HG03342 (cell line): ENCODE measurements around the gene RIIAD1.

ENCODE experiments used
- ATAC-seq: cut with Tn5 transposase; IDR thresholded peaks from one replicate; pipeline ENCODE4 v1.9.1; 2021; ENCODE audit warnings: mild to moderate bottlenecking, moderate library complexity; ENCODE audit not compliant: unreplicated experiment

The RIIAD1 gene

DNA sequence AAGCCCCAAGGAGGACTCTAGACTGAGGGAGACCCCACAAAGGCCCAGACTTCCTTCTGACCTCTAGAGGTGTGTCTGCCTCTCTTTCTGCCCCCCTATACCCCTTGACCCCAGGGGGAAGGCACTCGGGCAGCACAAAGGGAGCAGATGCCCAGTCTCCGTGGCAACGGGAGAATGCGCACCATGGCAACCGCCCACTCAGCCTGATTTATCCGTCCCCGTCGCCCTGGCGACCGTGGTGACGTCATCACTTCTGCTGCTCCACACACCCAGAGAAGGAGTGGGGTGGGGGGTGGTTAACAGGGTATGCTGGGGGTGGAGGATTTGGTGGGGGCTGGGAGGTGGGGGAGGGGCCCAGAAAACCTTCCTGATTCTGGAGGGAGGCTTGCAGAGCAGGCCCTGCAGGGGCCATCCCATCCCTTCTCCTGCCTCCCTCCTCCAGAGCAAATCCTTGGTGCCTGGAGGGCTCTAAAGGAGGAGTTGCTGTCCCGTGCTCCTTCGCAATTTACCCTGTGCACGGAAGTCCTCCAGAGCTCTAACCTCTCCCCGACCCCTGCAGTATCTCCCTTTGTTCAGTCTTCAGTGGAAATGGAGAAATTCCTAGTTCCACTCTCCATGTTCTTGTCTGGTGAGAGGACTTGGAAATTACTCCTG, 11.0 kb upstream of the RIIAD1 start:
- ATAC-seq: no peak

DNA sequence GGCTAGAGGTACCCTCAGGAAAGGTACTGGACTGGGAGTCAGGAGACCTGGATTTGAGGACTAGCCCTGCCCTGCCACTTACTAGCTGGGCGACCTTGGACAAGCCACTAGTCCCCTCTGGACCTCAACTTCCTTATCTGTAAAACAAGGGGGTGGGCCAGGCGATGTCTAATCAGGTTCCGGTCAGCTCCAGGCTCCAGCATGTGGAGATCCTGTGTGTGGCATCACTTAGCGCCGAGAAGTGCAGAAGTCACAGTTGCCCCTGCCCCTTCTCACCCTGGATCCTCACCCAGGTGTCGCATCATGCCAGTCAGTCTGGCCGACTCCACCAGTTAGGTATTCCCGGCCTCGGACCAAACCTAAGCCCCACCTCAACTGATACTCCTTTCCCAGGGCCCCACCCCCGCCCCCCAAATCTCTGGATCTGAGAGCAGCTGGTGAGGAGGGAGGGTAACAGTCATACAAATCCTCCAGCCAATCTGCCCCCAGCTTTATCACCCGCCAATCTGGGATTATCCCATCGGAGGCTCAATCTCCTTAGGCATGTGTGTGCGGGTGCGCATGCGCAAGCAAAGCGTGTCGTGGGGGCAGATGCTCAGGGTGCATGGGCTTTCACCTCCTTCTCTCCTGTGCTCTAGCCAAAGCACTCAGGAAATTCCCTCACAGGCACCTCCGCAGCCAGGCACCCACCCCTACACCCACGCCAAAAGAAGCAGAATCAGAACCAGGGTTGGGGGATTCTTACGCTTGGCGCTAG, 10.1 kb upstream of the RIIAD1 start:
- no peak for ATAC-seq

DNA sequence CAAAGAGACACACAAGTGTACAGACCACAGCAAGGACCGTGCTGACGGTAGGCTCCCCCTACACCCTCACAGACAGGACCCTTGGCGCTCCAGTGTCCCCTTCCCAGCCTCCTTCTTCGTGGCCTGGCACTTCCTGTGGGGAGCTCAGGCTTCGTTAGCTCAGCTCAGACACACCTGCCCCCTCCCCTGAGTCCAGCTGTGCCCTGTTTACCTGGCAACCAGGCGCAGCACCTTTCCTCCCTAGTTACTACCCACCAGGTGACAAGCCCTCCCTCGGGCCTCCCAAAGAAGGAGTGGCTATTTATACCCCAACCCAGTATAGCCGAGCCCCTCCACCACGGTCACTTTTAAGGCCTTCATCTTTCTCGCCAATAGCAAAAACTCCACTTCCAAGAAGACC, 9.4 kb upstream of the RIIAD1 start:
- ATAC-seq: no peak

DNA sequence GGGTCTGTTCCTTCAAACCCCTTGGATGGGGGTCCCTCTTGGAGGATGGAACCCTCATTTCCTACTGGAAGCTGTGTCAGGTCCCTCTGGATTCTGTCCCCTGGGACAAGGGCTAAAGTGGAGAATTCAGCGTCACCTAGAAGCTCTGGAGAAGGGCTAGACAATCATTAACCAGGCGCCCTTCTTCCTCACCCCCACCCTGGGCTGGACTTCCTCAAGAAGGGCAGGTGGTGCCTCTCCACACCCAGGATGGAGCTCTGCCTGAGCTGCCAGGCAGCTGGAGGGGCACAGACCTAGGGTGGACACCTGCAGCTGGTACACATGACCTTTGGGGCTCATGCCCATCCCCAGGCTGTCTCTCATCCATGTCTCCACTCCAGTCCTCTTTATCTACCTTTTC, 8.3 kb upstream of the RIIAD1 start:
- no peak for ATAC-seq

DNA sequence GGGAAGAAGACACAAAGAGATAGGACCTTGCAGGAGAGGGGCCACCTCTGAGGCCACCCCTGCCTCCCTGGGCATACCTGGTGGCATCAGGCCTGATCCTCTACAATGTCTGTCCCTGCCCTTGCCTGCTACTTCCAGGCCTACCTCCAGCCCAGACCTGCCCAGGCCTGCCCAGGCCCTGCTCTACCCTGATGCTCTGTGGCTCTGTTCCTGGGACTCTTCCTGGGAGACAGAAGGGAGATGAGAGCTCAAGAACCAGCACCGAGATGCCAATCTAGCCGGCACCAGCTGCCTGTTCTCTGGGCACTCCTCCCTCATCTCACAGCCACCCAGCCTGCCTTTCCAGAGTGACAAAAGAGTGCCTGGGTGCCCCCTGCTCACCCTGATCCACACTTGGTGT, 7.4 kb upstream of the RIIAD1 start:
- ATAC-seq: no peak

DNA sequence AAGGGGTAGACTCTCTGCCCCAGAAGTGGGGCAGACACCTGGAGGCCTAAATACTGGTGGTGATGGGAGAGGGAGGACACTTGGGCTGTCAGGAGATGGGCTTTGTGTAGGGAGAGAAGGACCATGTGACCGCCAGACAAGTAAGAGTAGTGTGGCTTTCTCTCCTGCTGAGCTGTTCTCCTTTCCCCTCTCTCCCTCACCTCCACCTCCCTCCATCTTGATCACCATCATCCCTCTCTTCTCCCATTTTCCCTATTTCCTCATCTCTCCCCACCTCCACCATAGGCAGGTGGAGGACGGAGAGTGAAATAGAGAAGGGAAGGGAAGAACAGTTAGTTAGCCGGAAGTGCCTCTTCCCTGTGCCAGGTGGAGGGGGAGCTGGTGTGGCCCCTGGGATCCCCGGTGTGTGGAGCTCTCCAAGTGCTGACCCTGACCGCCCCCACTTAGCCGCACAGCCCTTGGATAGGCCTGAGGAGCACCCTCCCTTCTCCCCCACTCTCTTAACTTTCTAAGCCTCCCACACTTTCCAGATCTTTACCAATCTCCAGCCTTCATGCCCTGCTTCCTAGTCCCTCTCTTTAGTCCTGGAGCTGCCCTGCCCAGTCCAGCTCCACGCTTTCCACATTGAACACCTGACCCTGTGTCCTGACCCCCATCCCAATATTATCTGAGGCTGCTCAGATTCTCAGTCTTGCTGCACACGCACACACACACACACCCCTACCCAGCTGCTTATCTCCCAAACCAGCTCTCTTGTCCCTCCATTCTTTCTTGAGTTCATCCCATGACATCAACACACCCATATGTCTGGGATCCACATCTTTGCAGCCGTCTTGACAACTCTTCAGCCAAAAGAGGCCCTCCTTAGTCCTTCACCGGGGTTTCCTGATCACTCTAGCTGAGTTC, 6.2 kb upstream of the RIIAD1 start:
- no peak for ATAC-seq

DNA sequence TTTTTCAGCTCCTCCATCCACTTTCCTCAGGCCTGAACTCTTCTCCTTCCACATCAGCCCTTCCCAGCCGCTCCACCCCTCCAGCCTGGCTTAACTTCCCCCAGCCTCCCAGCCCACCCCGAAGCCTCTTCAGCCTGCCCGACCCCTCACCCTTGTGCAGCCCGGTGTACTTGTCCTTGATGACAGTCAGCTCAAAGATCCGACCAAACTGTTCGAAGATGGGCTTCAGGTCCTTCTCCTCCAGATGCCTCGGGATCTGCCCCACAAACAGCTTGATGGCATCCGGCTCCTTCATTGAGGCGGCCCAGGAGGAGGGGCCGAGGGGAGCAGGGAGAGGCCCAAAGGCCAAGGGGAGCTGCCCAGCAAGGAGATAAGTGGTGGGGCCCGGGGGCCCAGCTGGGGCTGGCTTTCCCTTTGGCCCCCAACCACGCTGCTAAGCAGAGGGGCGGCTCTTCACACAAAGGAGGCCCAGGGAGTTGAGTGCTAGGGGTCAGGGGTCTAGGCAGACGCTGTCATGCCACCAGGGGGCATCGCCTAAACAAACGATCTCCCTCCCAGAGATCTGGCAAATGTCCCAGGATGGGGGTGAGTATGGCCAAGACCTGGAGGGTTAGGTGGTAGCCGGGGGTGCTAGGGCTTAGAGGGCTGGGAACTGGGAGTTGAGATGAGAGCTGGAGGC, 5.5 kb upstream of the RIIAD1 start:
- no peak for ATAC-seq

DNA sequence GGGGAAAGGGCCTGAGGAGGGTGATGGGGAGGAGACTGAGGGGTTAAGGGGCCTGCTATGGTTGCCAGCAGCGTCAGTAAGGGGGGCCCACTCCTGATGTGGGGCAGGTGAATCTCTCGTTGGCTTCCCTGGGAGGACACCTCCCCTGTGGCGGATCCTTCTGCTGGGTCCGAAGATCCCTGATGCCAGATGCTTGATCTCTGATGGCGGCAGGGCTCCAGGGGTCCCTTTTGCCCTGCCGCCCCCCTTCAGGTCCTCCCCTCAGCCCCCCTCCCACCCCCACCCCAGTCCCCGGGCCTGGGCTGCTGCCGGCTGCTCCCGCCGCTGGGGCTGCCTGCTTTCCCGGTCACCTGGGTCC, 4.9 kb upstream of the RIIAD1 start:
- ATAC-seq: no peak

DNA sequence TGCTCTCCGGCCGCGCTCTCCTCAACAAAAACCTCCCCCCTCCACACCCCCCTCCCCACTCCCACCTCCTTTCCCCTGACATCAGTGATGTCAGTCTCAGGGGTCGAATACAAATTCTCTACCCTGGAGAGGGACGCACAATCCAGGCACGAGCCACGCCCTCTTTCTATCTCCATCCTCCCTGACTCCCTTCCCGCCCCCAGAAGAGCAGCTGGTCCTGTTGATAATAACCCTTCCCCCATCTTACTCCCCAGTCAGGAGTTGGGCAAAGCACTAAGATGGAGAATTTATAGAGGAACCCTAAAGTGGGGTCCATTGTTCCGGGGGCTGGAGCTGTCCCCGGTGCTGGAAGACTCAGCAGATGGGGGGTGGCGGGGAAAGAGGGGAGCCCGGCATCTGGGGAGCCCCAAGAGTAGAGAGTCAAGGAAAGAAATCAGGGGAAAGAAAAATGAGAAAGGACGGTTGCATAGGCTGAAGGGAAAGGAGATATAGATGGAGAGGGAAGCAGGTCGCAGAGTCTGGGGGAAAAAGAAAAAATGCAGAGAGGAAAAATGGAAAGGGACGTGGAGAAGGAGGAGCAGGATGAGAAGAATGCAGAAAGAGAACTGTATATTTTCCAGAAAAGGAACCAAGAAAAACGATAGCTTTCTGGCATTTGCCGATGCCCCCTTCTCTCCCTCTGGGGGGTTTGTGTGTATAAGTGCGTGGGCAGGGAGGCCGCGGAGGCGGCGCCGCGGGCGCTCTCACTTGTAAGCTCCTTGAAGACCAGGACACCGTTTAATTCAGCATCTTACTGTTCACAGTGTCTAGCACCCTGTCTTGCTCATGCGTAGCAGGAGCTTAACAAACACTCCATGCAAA, 4.3 kb upstream of the RIIAD1 start, which contains the start of gene CELF3:
CELF3 (minus strand) TSS at position 33 of the 861 bp plus-strand sequence. CDS start 783 bp downstream, outside the sequence.
- no peak for ATAC-seq

DNA sequence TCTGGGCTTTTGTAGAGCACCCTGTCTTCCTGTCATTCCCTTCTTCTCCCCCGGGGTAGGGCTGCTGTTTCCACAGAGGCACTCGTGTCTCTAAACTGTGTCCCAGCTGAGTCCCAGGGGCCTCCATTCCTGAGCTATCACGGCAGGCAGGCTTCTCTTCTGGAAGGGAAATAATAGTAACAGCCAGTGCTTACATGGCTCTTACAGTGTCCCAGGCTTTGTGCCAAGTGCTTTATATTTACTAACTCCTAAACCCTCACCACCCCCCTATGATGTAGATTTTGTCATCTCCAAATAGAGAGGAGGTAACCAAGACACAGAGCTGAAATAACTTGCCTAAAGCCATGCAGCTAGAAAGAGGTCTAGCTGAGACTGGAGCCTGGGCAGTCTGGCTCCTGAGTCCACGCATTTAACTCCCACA, 3.3 kb upstream of the RIIAD1 start:
- ATAC-seq: no peak

DNA sequence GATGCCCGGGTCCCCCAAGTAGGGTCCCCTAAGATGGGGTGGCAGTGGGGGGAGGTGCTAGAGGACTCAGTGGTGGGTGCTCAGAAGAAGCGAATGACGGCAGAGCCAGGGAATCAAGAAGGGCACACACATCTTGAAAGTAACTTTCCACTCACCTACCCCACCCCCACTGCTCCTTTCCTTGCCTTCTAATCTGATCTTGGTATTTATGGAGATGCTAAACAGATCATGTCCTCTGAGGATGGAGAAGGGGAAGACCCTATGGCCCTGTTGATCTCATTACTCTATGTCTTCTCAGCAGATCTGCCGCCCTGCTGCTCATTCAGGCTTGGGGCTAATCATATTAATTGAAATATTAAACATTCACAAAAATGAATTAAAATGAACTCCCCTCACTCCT, 2.7 kb upstream of the RIIAD1 start:
- no peak for ATAC-seq

DNA sequence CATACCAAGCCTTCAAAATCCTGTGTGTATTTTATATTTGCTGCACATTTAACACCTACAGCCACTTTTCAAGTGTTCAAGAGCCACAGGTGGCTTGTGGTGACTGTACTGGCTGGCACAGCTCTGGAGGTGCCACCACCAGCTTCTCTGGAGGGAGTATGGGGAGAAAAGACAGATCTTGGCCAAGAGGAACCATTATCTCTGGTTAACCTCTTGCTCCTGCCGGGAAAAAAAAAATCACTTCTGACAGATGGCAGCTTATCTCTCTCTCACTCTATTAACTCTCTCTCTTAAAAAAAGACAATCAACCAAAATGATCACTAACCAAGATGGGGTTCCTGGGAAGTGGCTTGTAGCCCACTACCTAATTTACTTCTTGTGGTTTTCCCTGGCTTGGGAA, 1.2 kb upstream of the RIIAD1 start:
- ATAC-seq: no peak

DNA sequence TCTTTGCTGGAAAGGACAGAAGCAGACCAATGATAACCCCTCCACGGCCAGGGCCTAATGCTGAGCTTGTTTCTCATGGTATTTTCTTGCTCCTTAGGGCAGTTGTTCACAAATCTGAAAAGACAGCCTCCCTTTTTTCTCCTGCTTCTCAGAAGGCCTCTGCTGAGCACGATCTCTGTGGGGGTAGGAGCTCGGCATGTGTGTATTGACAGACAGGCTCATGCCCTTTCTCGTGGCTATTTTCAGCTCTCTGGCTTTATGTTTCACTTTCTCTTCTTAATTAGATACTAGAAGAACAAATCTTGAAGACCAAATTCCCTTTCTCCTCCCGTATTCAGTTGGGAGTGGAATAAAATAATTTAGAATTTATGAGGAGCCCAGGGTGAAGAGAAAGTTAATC, 768 bp upstream of the RIIAD1 start:
- no peak for ATAC-seq

DNA sequence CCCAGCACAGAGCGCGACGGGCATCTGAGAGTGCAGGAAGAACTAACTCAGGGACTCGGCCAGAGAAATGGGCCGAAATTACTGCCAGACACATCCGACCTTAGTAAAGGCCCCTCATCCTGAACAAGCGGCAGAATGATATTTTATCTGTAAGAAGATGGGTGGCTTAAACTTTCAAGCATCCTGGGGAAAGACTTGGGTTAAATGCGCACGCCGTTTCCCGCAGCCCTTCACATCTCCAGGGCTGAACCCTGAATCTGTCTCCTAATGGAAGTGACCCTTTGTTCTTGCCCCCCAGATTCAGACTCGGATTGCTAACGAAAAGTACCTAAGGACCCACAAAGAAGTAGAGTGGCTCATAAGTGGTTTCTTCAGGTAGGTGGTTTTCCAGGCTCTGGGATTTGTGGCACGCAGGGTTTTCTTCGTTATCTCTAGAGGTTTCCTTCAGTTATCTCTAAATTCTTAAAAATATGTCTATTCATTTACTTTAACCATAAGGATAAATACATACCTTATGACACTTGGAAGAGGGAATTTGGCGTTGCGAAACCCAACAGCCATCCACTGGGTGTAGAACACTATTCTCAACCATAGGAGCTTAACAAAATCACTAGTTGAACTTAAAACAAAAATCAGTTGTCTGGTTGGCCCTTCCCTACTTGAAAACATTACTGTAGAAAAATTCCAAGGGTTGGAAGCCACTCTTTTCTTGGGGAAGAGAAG, 627 bp downstream of the RIIAD1 start:
- no peak for ATAC-seq

DNA sequence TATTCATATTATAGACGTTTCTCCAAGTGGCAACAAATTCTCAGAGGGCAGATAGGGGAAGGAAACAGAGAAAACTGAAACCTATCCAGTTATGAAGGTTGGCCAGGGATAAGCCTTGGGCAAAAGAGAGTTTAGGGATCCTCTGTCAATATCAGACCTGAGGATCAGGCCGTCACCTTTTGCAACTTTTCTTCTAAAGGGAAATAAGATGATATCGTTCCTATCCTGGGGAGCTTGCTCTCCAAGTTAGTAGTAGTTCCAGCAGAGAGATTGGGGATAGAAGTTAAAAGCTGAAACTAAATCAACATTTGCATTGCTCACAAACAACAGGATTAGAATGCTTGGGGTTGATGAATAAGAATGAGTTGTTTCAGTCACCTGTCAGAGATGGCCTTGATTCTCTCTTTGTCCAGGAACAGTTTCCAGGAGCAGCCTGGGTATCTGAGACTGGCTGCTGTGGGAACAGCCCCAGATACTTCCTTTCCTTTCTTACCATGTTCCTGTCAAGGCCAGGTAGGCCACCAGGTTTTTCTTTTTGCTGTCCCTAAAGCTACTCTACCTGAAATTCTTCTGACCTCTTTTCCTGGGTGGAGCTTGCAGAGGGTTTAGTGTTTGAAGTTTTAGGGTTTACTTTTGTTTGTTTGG, 2.5 kb downstream of the RIIAD1 start:
- no peak for ATAC-seq

DNA sequence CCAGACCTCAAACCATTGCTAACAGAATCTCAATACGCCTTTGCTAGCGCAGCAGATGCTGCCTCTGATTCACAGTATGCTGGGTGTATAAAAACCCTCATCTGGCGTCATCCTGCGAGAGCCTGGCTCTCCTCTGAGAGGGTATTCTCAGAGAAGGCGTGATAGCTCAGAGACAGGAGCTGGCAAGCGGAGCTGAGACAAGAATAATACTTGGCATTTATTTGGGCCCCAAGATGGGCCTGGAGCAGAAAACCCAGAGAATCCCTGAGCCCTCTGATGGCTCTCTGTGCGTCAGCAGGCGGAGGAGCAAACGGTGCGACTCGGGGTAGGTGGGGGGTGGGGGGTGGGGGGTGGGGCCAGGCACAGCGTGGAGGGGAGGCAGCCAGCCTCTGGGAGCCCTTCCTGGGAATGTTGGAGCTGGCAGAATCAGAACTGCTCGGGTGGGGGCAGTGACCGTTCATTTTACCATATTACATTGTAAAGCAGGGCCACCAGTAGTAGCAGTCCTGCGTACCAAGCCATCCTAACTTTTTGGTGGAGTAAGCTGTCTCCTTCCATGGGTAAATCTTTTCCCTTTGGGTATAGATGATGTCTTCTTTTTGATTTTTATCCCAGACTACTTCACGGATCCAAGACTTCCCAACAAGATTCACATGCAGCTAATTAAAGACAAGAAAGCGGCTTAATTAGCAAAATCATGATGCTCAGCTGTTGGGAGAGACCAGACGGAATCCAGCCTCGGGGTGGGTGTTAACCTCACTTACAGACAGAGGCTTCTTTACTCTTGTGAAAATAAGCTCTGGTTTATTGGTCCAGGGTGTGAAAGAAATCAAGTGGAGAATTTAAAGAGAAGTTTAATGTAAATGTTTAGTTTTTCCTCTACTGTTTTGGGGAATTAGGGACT, 7.1 kb downstream of the RIIAD1 start:
- no peak for ATAC-seq

DNA sequence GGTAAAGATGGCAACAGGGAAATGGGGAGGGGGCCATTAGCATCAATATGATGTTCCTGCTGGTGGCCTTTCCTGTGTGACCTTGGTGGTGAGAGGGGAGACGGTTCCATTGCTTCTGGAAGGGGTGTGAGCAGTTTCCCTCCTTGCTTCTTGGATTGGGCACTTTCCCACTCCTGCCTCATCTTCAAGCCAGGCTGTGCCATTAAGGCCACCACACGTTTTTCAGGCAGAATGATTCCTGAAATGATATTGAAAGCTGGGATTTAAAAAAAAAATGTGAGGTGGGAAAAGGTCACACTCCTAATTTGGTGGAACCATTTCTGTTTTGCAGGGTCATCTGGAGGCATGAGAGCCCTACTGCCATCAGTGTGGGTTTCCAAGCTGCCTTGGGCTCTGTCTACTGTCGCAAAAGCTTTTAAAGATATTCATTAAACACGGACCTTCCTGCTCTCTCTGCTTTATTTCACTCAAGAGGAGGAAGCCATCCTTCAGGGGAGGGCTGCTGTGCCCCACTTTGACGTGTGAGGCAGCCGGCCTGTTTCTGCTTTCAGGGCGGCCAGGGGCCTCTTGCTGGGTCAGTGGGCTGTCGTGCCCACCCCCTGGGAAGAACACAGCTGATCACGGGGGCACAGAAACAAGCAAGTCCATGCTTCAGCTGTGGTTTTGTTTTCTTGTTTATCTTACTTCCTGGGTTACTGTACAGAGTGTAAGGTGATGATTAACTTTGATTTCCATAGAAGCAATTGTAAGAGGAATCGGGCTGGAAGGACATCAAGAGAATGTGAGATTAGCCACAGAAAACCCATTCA, 8.0 kb downstream of the RIIAD1 start:
- no peak for ATAC-seq
